ENCODE data around the gene ITGB7.
A peak's percentile ranks its signal among the peaks of the same experiment; 100 is the strongest.

DNA sequence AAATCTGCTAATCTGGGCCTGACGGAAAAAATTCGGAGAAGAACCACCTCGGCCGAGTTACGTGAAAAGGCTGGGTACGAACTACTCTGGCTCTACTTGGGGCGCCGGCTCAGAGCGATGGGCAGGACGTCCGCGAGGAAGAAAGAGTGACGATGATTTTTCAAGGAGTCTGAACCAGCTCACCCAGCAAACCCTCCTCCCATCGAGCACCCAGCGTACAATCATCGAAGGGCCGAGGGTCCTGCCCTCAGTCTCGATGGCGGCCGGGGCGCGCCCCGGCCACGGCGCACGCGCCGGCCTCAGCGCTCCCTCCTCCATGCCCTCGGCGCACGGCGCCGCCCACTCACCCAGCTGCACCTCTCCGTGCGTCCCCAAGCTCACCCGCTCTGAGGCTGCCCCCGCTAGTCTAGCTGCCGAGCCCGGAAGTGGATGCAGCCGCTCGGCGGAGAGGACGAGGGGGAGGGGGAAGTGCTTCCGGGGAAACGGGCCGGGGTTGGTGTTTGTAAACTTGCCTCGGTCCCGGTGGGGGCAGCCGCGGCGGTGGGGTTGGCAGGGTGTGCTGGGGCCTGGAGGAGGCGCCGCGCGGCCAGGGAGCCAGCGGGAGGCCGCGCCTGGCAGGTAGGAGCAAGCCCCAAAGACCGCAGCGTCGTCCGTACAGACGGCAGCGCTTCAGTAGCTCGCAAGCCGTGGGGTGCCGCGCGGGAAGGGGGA is 26.7 kb downstream of the ITGB7 start, which contains the start of the genes CSAD and ZNF740:
- TF ChIP-seq, protein P1, sequence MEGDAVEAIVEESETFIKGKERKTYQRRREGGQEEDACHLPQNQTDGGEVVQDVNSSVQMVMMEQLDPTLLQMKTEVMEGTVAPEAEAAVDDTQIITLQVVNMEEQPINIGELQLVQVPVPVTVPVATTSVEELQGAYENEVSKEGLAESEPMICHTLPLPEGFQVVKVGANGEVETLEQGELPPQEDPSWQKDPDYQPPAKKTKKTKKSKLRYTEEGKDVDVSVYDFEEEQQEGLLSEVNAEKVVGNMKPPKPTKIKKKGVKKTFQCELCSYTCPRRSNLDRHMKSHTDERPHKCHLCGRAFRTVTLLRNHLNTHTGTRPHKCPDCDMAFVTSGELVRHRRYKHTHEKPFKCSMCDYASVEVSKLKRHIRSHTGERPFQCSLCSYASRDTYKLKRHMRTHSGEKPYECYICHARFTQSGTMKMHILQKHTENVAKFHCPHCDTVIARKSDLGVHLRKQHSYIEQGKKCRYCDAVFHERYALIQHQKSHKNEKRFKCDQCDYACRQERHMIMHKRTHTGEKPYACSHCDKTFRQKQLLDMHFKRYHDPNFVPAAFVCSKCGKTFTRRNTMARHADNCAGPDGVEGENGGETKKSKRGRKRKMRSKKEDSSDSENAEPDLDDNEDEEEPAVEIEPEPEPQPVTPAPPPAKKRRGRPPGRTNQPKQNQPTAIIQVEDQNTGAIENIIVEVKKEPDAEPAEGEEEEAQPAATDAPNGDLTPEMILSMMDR (IDR thresholded peaks at IDR 0.05; ENCODE audit: insufficient read depth, low read length) = no peak
- TF ChIP-seq POLR2AphosphoS5 (IDR thresholded peaks at IDR 0.05; ENCODE audit: low read depth) (peak; percentile 88), SPI1 (IDR thresholded peaks at IDR 0.05; ENCODE audit: borderline replicate concordance, low read depth) (peak; percentile 69; the same call in 1 of the 2 replicates)
